HL-60 (cell line): ENCODE results near the gene SDF2L1.

ENCODE experiments used
- CTCF ChIP-seq: IDR thresholded peaks from one replicate; pipeline ENCODE4 v1.5.1; 2011; ENCODE audit warnings: low read length, control low read depth, inconsistent platforms; ENCODE audit not compliant: insufficient read depth
- POLR2AphosphoS5 ChIP-seq: IDR thresholded peaks from 2 replicates; pipeline ENCODE4 v1.6.1; 2012; ENCODE audit warnings: low read depth
- TF ChIP-seq, protein P1 (sequence below): IDR thresholded peaks from 2 replicates; pipeline ENCODE4 v1.6.1; 2012; ENCODE audit warnings: low read depth; ENCODE audit not compliant: insufficient replicate concordance

DNA sequence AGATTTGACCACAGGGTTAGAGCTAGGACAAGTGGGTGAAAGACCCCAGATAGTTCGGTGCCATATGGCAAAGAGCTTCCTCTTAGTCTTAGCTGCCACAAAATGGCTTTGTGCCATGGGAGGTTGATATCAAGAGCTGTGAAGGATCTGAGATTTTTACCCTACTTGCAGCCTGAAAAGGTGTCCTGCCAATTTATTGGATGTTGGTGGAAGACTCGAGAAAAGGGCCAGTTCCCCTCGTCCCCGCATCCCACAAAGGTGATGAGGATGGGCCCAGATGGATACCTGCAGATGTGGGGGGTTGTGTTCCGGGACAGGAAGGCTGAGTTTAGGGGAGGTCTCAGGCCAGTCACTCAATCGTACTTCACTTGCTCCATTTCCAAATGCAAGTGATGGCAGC, 39.5 kb upstream of the SDF2L1 start:
- TF ChIP-seq POLR2AphosphoS5 (no peak), CTCF (no peak)
- TF ChIP-seq, protein P1, sequence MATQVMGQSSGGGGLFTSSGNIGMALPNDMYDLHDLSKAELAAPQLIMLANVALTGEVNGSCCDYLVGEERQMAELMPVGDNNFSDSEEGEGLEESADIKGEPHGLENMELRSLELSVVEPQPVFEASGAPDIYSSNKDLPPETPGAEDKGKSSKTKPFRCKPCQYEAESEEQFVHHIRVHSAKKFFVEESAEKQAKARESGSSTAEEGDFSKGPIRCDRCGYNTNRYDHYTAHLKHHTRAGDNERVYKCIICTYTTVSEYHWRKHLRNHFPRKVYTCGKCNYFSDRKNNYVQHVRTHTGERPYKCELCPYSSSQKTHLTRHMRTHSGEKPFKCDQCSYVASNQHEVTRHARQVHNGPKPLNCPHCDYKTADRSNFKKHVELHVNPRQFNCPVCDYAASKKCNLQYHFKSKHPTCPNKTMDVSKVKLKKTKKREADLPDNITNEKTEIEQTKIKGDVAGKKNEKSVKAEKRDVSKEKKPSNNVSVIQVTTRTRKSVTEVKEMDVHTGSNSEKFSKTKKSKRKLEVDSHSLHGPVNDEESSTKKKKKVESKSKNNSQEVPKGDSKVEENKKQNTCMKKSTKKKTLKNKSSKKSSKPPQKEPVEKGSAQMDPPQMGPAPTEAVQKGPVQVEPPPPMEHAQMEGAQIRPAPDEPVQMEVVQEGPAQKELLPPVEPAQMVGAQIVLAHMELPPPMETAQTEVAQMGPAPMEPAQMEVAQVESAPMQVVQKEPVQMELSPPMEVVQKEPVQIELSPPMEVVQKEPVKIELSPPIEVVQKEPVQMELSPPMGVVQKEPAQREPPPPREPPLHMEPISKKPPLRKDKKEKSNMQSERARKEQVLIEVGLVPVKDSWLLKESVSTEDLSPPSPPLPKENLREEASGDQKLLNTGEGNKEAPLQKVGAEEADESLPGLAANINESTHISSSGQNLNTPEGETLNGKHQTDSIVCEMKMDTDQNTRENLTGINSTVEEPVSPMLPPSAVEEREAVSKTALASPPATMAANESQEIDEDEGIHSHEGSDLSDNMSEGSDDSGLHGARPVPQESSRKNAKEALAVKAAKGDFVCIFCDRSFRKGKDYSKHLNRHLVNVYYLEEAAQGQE = no peak
